T-helper 22 cell (primary cell): ENCODE data around the gene SERBP1.
"Not testable (repeated sequence)": the region's sequence is repeated elsewhere in the genome, so short reads cannot be mapped to it uniquely, and the experiment has no call there.

Experiments
- DNase-seq: peaks from one replicate; pipeline ENCODE4 v3.0.0-alpha.2; 2020; ENCODE audit warnings: low read depth

The SERBP1 gene

DNA sequence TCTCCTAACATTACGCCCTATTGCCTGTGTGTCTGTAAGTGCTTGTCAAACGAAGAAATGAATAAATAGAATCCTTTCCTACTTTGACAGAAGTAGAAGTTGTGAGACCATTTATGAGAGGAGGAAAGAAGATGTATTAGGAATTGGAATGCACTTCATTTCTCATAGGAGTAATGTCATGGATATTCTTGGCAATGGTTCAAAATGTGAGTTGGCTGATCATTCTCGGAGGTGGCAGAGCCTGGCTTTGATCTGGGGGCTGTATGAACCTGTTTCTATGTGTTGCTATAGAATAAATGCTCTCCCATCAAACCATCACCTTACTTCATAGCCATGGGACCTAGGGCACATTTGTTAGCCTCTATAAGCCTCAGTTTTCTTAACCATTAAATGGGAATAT, 10.1 kb upstream of the SERBP1 start:
- no peak for DNase-seq

DNA sequence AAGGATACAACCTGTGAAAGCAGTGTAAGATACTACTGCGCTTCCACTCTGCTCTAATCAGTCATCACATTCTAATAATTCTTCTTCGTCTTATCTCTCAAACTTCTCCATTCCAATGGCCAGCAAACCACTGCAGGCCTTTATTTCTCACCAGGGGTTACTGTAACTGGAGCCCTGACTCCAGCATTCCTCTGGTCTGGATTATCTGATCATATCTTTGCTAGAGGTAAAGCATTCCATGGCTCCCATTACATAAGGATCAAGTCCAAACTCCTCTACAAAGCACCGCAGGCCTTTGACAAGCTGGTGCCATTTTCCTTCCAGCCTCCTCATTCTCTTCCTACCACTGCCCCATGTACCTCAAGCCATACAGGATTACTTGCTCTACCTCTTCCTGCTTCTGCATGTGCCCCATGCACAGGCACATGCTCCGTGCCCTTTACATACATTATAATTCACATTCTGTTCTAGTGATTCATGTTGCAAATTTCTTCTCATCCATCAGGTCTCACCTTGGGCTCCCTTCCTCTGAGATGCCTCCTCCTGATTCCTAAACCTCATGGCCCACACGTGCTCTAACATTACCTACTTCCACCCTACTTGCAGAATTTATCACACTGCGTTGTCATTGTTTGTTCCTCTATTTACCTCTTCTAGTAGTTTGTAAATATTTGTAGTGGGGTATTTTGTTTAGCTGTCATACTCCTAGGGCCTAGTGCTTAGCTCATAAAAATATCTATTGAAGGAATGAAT, 9.3 kb upstream of the SERBP1 start:
- no peak for DNase-seq

DNA sequence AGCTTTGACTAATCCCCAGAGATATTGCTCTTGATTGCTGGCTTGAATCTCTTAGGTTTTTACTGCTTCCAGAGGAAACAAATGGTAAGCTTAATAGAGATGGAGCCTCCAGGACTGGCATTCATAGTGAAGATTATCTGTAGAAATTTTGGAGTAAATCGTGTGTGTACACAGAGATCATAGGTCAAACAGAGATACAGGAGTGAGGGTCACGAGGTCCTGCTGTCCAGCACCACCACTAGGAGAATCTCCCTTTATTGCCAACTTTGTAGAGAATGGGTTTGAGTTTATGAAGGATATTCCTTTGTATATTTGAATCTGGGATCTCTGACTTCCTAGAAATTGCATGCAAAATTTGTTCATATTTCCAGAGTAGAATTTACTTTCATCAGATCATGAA, 7.8 kb upstream of the SERBP1 start:
- DNase-seq = no peak

DNA sequence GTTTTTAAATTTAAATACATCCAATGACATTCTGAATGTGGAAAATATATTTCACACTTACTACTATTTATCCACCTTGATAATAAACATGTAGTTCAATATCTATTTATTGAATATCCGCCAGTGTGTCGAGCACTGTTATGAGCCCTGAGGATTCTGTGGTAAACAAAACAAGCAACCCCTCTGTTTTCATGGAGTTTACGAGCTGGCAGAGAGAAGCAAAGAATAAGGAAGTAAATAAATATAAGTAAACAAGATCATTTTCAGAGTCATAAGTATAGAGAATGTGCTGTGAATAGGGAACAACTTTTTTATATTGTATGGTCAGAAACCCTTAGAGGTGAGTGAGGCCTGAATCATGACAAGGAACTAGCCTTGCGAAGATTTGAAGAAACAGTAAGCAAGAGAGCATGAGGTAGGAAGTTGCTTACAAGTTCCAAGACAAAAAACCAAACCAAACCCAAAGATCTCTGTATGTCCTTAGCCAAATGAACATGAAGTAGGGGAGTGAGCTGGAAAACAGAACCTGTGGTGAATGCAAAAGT, 6.4 kb upstream of the SERBP1 start:
- no peak for DNase-seq

DNA sequence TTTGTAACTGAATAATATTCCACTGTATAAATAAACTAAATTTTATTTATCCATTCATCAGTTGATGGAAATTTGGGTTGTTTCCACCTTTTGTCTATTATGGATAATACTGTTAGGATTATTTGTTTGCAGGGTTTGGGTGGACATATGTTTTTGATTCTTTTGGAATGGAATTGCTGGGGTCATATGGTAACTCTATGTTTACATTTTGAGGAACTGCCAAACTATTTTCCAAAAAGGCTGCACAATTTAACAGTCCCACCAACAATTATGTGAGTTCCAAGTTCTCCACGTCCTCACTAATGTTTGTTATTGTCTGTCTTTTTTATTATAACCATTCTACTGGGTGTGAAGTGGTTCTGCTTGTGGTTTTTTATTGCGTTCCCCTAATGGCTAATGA, 4.3 kb upstream of the SERBP1 start:
- no peak for DNase-seq

DNA sequence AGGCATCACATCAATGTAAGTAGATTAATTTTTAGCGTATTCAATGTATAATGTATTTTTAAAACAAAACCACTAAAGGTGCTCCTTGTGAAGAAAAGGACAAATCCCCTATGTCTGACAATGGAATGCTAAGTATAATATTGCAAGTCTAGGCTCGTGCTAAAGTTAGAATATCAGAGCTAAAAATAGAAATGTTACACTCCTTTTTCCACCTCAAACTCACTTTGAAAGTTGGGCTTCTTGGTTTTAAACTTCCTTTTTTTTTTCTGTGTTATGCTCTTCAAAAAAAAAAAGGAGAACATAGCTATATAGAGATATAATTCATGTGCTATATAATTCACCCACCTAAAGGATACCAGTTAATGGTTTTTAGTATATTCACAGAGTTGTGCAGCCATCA, 3.6 kb upstream of the SERBP1 start:
- no peak for DNase-seq

DNA sequence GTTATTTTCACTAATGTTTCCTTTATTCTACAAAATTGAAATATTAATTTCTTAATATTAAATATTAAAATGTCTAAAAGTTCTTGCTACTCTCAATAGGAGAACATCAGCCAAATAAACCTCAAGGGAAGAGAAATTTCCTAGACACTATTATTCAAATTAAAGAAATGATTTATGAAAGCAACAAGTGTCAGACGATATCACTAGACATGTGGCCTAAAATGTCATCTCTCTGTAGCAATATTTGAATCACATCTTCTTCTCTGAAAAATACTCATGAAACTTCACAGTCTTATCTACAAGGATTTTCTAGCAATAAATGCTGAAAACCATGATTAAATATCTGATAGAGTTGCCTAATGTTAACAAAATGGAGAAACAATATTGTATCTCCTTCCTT, 2.5 kb upstream of the SERBP1 start:
- no peak for DNase-seq

DNA sequence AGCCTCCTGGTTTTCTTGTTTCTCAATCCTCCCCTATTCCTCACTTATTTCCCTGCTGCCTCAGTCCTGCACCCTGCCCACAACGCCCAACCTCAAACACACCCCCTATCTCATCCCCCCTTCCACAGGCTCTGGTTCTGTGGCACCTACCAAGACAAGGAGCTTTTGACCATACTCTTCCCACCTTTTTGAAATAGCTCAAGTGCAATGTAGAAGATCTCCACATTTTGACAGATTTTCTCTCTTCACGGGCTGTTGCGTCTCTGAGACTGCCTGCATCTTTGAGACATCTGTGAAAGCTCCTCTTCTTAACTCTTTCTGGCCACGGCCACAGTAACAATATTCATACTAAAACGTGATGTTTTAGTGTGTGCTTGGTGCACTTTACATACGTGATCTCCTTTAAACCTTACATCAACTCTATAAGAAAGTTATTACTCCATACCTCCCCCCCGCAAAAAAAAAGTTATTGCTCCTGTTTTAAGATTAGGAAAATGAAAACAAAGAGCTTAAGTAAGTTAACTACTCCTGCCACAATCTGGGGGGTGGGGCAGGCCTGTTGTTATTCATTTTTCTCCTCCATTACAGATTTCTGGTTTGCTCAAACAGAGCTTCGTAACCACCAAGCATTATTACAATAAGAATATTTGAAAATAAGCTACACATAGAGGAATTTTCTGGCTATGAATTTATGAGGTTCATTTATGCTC, 1.8 kb upstream of the SERBP1 start:
- no peak for DNase-seq

DNA sequence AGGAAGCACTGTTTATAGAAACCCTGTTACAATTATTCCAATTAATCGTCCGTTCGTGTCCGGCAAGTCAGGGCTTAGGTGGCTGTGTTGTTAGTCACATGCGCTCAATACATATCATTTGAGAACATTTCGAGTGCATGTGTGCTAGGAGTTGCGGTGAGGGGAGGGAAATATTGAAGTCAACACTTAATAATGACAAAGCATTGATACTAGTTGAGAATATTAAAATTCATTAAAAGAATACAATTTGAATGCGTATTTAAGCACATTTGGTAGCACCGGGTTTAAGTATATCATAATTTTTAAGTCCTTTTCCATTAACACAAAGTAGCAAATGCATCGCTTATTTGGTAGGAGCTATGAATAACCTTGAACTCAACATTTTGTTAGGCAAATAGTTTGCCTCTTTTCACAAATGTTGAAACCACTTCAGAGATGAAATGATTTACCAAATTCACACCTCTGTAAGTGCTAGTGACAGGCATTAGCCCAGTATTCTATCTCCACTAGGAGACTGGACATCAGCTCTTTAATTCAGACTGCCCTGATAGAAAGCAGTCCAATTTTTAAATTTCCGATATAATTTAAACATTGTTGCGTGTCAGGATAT, 1.1 kb upstream of the SERBP1 start:
- no peak for DNase-seq

DNA sequence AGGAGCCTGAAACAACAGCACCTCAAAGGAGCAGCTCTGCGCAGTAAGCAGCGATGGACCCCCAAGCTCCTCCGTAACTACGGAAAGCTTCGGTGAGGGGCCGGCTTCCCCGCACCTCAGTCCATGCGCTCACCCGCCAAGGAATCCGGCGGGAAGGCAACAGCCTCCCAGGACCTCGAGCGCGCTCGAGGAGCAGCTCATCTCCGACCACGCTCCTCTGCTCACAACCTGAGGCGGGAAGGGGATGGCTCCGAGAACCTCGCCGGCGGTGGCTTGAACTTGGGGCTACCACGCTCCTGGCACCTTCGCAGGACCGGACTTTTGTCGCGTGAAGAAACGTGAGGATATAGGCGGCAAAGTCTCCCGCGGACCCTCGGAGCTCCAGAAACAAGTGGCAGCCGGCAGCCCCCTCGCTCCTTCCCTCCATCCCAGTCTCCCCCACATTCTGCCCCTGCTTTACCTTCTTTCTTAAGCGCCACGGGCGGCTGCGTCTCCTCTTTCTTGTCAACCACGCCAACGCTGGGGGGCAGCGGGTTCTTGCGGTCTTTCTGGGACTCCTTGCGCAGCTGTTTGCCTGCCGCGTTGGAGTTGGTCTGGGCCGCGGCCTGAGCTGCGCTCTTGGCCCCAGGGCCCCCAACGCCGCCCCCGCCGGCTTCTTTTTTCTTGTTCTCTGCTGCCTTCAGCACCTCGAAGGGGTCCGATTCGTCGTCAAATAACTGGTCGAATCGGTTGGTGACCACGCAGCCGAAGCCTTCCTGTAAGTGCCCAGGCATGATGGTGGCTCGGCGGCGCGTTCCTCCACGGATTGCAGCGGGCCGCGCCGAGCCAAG, 459 bp downstream of the SERBP1 start:
- no peak for DNase-seq

DNA sequence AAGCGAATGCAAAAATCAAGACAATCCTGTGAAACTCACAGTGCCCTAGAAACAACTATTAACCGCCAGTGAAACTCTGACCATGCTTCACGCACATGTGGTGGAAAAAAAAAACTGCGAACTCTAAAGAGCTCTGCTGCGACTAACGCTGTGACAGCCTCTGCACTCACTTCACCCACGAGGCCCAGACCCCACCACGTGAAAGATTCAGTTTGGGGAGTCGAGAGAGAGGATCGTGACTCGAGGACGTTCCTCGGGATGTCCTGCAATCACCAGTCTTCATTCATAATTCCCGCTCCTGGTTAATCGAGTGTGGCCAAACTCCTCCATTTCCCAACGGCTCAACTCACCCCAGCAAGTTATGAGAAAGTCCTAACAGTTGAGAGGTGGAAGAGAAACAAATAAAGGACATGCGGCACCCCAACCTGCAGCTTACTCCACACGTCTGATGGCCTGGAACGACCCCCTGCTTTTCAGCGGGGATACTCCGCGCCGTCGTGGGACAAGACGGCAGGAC, 1.1 kb downstream of the SERBP1 start:
- DNase-seq = no peak

DNA sequence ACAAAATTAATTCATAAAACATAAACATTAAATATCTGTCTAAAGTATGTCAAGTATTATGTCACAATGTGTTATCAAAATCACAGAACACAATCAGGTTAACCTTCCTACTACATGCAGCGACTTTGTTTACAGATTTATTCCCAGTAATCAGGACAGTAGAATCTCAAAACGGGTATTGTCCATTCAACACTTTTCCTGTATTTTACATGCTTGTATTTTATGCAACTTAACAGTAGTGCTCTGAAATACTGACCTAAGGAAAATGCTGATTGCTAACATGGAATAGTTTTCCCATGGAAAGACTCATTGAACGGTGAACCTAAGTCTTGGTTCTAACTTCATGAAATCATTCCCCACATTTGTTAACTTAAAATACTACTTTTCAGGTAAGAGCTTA, 2.3 kb downstream of the SERBP1 start:
- DNase-seq = no peak

DNA sequence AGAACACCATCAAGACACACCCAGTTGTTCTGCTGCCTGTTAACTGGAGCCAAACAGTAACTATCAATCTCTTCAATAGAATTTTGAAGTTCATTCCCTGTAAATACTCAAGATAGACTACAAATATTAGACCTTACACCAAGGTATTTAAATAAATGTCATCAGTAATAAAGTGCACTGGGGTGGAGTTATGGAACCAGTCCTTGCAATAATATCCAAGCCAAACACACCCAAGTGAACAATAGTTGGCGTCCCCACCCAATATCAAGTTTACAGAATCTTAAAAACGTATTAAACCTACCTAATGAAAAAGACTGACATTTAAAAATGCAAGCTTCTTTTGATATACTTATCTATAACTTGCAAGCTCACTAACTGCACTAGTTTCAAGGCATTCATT, 2.7 kb downstream of the SERBP1 start:
- DNase-seq = no peak

DNA sequence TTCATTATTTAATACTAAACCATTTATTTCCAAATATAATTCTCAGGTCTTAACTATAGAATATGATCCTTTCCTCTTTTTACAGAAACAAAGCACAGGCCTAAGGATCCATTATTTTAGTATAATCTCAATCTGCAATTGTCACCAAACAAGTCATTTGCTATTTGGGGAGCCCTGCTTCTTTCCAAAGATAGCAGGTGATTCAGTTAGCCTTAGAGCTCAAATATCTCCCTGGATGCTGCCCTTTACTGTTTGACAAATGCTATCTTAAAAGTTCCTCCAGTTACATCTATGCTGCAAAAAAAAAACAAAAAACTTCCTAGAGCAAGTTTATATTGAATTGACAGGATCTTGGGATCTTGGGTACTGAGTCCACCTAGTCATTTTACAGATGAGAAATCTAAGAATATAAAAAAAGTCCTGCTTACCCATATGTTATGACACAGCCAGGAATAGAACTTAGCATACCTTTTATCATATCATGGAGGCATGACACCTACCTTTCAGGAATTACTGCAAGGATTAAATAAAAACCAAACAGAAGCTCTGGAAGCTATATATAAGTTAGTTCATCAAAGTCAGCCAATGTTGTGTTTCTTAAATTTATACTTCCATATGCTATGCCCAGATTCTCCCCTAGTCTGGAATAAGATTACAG, 9.2 kb downstream of the SERBP1 start:
- no peak for DNase-seq

DNA sequence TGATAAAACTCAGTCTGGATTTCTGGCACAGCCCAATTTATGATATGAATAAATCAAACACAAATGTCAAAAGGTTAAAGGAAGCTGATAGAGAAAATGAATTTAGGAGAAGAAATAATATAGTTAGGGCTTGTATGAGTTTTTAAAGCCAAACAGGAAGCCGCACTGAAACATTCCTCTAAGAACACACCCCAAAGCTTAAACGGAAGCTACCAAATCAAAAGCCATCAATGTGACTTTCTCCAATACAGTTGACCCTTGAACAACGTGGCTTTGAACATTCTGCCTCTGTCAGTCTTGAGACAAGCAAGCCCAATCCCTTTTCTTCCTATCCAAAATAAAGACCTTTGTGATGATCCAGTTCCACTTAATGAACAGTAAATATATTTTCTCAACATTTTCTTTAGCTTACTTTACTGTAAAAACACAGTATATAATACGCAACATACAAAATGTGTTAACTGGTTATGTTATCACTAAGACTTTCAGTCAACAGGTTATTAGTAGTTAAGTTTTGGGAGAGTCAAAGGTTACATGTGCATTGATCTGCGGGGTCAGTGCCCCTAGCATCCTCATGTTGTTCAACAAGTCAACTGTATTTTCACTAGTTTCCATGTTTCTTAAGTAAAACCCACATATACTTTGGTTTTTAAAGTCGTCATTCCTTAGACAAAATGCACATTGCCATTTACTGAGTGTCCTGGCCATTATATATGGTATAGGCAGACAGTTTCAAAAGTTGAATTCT, 11.2 kb downstream of the SERBP1 start:
- no peak for DNase-seq

DNA sequence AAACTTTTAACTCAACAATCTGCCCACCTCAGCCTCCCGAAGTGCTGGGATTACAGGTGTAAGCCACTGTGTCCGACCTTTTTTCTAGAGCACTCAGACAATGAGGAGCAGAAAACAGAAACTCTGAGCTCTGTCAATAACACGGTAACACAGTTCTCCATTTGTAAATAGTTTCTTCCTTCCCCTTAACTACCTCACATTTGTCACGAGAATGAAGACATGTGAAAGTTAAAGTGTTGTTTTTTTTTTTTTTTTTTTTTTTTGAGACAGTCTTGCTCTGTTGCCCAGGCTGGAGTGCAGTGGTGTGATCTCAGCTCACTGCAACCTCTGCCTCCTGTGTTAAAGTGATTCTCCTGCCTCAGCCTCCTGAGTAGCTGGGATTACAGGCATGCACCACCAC, 12.5 kb downstream of the SERBP1 start:
- DNase-seq = not testable (repeated sequence)

DNA sequence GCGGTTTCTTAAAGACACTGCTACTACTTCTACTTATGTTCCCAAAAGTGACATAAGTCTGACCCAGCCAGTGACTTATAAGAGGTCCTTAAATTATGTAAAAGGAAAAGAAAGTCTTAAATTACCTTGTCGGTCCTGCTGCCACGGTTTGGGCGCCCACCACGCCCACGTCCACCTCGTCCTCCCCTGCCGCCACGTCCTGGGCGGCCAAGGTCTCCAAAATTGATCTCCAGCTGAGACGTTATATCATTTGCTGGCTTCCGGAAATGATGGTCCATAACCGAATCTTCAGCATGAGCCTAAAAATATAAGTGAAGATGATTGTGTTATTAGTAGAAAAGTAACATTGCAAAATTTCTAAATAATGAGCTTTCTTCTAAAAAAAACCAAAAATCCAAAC, 15.2 kb downstream of the SERBP1 start:
- no peak for DNase-seq

DNA sequence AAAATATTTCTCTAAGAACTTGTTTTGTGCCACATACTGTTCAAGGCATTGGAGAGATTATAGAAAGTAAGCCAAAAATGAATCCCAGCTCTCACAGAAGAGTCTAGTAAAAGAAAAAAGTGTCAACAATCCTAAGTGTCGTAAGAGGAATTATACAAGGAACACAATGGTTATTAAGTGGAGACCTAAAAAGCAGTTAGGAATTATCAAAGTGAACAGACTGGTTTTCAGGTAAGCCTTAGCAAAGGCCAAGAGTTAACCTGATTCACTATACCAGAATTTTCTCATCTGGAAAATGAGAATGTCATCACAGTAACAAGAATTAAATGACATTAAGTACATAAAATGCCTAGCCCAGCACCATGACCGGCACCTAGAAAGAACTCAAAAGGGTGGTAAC, 15.6 kb downstream of the SERBP1 start:
- no peak for DNase-seq

DNA sequence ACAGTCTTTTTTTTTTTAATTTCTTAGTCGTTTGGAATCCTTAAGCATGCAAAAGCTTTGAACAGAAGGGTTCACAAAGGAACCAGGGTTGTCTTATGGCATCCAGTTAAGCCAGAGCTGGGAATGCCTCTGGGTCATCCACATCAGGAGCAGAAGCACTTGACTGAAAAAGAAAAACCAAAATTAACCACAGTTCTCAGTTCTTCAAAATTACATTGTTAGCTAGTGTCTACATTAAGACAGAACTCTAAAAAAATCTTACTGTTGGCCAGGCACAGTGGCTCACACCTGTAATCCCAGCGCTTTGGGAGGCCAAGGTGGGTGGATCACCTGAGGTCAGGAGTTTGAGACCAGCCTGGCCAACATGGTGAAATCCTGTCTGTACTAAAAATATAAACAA, 17.1 kb downstream of the SERBP1 start:
- not testable (repeated sequence) for DNase-seq

DNA sequence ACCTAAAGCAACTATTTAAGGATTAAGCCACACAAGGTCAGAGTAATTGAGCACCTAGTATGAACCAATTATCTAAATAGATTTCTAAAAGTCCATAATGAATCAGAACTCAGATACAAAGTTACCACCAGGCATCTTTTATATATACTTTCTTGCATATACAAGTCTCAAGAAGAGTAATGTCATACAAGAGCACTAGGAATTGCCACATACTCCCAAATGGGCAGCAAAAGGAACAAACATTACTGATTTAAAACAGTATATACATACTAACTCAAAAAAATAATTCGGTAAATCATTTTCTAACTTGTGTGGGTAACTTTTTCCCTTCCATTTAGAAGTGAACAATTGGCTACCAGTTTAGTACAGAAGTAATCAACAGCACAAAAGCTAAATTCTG, 22.1 kb downstream of the SERBP1 start:
- no peak for DNase-seq

DNA sequence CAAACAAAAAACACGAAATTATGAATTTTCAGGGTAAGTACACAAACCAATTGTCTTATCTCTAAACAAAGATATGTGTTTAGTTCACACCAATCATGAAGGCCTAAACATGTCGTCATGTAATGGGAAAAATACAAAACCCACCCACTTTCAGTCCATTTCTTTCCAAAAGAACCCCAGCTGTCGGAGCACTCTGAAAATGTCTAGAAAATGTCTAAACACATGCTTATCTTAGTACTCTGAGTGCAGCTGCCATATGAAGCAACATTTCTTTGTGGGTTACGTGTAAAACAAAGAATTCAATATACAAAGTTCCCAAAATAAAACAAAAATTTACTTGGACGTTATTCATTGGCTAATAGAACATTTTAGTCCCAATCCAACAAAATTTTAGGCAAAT, 22.7 kb downstream of the SERBP1 start:
- DNase-seq = no peak
